GM12872 (cell line): ENCODE data around the gene HDLBP.

Experiments used
- CTCF ChIP-seq: IDR thresholded peaks from 3 replicates; pipeline ENCODE4 v1.5.1; 2011; ENCODE audit warnings: low read depth, mild to moderate bottlenecking, low read length, moderate library complexity; ENCODE audit not compliant: insufficient read depth

The HDLBP gene

GRCh38 chr2:241189856-241190201 is 125.6 kb downstream of the HDLBP start:
- no peak for TF ChIP-seq CTCF

- no peak for TF ChIP-seq CTCF
Measured at GRCh38 chr2:241189093-241189855, 126.2 kb downstream of the HDLBP start.

GRCh38 chr2:241188361-241189092 is 126.9 kb downstream of the HDLBP start, which contains the start of gene ANO7:
Gene ANO7 (plus strand): TSS chr2:241188677. CDS start chr2:241190064, 1,387 bp downstream.
- no peak for TF ChIP-seq CTCF

GRCh38 chr2:241187918-241188234 is 127.6 kb downstream of the HDLBP start:
- TF ChIP-seq CTCF = no peak

DNA sequence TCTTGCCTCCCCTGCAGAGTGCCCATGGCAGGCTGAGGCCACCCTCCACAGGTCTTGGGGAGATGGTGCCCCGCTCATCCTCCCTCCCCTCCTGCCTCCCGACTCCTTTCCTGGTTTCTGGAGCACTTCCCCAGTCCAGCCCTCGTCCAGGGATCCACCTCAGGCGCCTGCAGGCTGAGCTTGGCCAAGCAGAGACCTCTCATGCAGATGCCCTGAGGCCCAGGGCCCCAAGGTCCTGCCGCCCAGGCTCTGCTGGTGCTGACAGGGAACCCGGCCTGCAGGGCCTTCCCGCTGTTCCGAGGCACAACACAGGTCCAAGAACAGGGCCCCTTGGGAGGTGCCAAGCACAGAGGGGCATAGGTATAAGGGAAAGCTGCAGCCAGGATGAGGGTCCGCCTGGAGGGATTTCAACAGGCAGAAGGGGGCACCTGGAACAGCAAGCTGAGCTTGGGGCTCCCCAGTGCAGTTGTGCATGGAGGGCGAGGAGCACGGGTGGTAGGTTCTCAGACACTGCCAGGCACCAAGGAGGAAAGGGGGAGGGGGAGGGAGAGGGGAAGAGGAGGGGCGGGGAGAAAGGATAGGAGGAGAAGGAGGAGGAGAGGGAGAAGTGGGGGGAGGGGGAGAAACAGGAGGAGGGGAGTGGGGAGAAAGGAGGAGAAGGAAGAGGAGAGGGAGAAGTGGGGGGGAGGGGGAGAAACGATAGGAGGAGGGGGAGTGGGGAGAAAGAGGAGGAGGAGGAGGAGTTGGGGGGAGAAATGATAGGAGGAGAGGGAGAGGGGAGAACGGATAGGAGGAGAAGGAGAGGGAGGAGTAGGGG is 128.2 kb downstream of the HDLBP start:
- TF ChIP-seq CTCF = no peak

DNA sequence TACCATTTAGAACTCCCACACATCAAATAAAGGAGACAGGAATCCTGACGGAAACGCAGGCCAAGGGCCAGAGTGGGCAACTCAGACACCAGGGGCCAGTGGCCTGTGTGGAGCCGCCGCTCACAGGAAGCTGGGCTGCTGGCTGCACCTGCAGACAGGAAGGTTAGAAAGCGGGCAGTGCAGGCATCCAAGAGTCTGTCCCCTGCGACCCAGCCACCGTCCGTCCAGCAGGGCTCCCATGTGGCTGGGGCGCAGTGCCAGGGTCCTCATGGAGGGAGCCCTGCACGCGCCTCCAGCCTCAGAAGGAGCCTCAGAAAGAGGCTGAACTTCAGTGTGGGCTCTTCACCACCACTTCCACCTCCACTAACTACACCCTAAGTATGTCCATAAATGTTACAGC is 129.5 kb downstream of the HDLBP start:
- no peak for TF ChIP-seq CTCF

- TF ChIP-seq CTCF = no peak
Measured at GRCh38 chr2:241184901-241185300, 130.6 kb downstream of the HDLBP start.
